ENCODE data around the gene BMP8B.

- no peak for TF ChIP-seq POLR2A (IDR thresholded peaks at IDR 0.05)
- TF ChIP-seq, protein P1, sequence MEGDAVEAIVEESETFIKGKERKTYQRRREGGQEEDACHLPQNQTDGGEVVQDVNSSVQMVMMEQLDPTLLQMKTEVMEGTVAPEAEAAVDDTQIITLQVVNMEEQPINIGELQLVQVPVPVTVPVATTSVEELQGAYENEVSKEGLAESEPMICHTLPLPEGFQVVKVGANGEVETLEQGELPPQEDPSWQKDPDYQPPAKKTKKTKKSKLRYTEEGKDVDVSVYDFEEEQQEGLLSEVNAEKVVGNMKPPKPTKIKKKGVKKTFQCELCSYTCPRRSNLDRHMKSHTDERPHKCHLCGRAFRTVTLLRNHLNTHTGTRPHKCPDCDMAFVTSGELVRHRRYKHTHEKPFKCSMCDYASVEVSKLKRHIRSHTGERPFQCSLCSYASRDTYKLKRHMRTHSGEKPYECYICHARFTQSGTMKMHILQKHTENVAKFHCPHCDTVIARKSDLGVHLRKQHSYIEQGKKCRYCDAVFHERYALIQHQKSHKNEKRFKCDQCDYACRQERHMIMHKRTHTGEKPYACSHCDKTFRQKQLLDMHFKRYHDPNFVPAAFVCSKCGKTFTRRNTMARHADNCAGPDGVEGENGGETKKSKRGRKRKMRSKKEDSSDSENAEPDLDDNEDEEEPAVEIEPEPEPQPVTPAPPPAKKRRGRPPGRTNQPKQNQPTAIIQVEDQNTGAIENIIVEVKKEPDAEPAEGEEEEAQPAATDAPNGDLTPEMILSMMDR (IDR thresholded peaks at IDR 0.05) = no peak
Observed at GRCh38 chr1:39791838-39792237, 3.2 kb upstream of the BMP8B start.
